GF-D8 (cell line): ENCODE measurements around the gene MYH4.

Source experiments
- DNase-seq: peaks from one replicate; lab custom pipeline; 2025; lab: John Stamatoyannopoulos, UW

The MYH4 gene

DNA sequence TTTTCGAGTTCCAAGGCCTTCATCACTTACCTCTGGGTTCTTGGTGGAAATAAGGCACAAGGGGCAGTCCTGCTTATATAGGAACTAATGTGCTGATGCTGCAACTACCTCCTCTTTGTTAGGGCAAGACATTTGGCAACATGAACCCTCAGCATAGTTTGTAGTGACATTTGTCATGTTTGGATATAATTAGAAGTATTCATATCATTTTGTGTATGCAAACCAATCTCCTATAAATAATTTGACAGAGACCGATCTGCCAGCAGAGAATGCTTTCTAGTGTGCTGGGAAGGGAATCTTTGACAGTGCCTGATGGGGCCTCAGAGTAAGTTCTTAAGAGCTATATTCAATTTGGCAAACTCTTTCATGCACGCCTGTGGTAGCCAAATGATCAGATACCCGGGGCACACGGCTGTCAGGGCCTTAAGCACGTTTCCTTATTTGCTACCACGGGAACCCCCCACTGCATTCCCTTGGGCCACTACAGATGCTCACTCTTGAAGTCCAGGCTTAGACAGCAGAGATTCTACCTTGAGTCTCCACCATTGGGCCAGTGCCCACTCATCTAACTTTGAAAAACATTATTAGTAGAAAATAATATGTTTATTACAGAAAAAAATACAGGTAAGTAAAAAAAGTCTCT lies 47.3 kb downstream of the MYH4 start, which contains the start of gene MYH8:
Gene MYH8 (minus strand): TSS at position 51 of the 643 bp plus-strand sequence. CDS start 1,723 bp downstream, outside the sequence.
- no peak for DNase-seq

GRCh38 chr17:10421211-10421610 lies 48.1 kb downstream of the MYH4 start:
- no peak for DNase-seq

DNA sequence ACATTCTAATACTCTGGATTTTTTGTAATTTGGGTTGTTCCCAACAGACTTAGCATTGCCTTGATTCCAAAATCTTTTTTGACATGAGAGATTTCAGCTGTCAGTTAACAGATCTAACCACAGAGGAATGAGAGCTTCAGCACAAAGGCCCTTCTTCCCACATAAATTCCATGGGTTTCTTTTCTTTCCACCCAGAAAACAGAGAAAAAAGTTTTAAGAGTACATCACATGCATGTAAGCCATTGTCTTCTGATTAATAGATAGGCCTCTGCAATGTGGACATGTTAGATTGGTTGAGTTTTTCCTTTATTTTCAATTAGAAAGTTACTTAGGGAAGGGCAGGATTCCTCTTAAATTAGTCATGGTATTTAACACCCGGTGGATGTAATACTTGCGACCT lies 48.5 kb downstream of the MYH4 start:
- DNase-seq = no peak

DNA sequence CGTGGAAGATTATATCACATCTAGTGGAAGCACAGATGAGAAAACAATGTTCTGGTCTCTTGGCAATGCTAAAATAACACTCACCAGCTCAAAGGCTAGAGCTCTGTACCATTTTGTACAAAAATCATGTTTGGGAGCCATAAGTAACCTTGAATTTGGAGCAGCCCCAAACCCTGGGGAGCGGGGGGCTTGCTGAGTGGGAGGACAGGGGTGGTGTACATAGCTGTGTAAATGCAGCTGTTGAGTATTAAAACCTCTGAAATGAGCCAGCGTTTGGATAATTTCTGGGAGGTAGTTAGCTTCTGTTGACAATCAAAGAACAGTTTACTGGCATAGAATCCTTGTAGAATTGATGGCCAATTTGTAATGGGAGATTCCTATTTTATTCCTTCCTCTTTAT lies 51.9 kb downstream of the MYH4 start:
- no peak for DNase-seq

- DNase-seq = no peak
Measured at GRCh38 chr17:10415161-10415560, 54.2 kb downstream of the MYH4 start.

GRCh38 chr17:10403589-10403988 lies 65.8 kb downstream of the MYH4 start:
- DNase-seq = no peak

DNA sequence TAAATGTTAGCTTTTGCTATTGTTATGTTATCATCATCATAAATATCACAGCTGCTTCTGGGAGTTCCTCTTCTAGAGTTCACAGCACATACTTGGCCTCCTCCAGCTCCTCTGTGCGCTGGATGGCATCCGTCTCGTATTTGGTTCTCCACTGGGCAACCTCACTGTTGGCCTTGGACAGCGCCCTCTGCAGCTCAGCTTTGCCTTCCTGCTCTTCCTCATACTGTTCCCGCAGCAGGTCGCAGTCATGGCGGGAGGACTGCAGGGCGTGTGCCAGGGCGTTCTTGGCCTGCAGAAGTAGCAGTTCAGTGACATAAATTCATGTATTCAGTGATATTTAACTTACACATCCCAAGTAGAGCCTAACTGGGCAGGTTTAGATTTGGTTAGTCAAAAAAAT lies 71.0 kb downstream of the MYH4 start:
- DNase-seq = no peak

- DNase-seq = no peak
Measured at GRCh38 chr17:10396524-10397163, 72.7 kb downstream of the MYH4 start.

GRCh38 chr17:10394201-10394887 lies 75.0 kb downstream of the MYH4 start:
- no peak for DNase-seq
